Nephron (organoid): Measurements from ENCODE around the gene SAMM50.

Source experiments
- H3K27ac Mint-ChIP-seq, 3 experiments: 2 replicates each; pipeline ENCODE4 v1.8.0; 2020; ENCODE audit warnings: mixed read lengths in 3 of 3, mild to moderate bottlenecking in 2 of 3, moderate library complexity in 1 of 3
- H3K27me3 Mint-ChIP-seq: 2 replicates; pipeline ENCODE4 v1.8.0; 2021; ENCODE audit warnings: low read depth, mild to moderate bottlenecking, moderate library complexity, mixed read lengths
- H3K36me3 Mint-ChIP-seq: 2 replicates; pipeline ENCODE4 v1.8.0; 2020; ENCODE audit warnings: low read depth, mixed read lengths
- H3K4me1 Mint-ChIP-seq: 2 replicates; pipeline ENCODE4 v1.8.0; 2020; ENCODE audit warnings: mixed read lengths
- H3K4me3 Mint-ChIP-seq, 3 experiments: 2 replicates each; pipeline ENCODE4 v1.8.0; 2020; ENCODE audit warnings: mild to moderate bottlenecking in 3 of 3, mixed read lengths in 3 of 3, moderate library complexity in 2 of 3
- H3K9me3 Mint-ChIP-seq: 2 replicates; pipeline ENCODE4 v1.8.0; 2020; ENCODE audit warnings: mixed read lengths
- TF ChIP-seq, protein P1 (sequence below), 3 experiments: fragments of 200-600 bp; sonication (generic); IDR thresholded peaks; one replicate each; pipeline ENCODE4 v1.5.0; 2021; ENCODE audit warnings: antibody characterized with exemption in 3 of 3; ENCODE audit not compliant: unreplicated experiment in 3 of 3

The SAMM50 gene

DNA sequence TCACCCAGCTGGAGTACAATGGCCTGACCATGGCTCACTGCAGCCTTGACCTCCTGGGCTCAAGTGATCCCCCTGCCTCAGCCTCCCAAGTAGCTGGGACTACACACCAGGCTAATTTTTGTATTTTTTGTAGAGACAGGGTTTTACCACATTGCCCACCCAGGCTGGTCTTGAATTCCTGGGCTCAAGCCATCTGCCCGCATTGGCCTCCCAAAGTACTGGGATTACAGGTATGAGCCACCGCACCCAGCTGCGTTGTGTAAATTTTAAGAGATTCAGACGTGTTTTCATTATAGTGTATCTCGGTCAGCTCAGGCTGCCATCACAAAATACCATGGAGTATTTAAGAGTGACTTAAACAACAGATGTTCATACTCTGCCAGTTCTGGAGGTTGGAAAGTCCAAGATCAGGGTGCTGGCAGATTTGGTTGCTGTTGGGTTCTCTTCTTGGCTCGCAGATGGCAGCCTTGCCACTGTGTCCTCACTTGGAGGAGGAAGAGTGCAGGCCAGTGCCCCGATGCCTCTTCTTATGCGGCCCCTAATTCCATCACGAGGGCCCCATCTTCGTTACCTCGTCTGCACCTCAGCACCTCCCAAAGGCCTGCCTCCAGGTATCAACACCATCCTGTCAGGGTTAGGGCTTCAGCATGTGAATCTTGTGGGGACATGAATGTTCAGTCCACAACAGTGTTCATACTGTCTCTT is 36.2 kb downstream of the SAMM50 start:
- Mint-ChIP-seq H3K4me3 (no peak overlapping the region), H3K27me3 (peaks cover 2% of the 10 kb centered on the region), H3K4me1 (peaks cover 31% of the 10 kb centered on the region), H3K36me3 (peaks cover 76% of the 10 kb centered on the region), H3K9me3 (no peaks in the 10 kb centered on the region), H3K27ac (no peak overlapping the region)
- TF ChIP-seq, protein P1, sequence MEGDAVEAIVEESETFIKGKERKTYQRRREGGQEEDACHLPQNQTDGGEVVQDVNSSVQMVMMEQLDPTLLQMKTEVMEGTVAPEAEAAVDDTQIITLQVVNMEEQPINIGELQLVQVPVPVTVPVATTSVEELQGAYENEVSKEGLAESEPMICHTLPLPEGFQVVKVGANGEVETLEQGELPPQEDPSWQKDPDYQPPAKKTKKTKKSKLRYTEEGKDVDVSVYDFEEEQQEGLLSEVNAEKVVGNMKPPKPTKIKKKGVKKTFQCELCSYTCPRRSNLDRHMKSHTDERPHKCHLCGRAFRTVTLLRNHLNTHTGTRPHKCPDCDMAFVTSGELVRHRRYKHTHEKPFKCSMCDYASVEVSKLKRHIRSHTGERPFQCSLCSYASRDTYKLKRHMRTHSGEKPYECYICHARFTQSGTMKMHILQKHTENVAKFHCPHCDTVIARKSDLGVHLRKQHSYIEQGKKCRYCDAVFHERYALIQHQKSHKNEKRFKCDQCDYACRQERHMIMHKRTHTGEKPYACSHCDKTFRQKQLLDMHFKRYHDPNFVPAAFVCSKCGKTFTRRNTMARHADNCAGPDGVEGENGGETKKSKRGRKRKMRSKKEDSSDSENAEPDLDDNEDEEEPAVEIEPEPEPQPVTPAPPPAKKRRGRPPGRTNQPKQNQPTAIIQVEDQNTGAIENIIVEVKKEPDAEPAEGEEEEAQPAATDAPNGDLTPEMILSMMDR (IDR thresholded peaks at IDR 0.05; ENCODE audit: unreplicated experiment in 3 of 3): no peak

DNA sequence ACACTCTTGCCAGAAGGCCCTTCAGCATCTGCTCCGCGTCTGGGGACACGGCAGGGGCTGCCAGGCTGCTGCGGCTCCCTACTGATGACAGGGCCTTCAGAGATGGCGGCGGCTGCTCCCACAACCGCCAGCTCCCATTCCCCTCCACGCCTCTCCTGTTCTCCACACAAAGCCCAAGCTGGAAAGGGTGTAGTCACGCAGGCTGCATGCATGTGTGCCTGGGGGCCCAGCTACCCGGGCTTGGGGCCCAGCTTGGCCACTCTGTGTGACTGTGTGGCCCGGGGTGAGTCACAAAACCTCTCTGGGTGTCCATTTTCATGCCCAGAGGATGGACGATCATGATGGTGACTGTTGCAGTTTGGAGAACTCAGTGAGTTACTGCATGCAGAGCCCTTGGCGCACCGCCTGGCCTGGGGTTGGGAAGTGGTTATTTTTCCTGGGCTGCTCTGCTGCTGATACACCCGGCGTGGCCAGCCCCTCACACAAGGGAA is 37.1 kb downstream of the SAMM50 start:
- no peak overlapping the region for H3K4me3 Mint-ChIP-seq
- peaks cover 6% of the 10 kb centered on the region for H3K27me3 Mint-ChIP-seq
- peaks cover 31% of the 10 kb centered on the region for H3K4me1 Mint-ChIP-seq
- peaks cover 73% of the 10 kb centered on the region for H3K36me3 Mint-ChIP-seq
- no peaks in the 10 kb centered on the region for H3K9me3 Mint-ChIP-seq
- H3K27ac Mint-ChIP-seq: no peak overlapping the region
- TF ChIP-seq, protein P1 (IDR thresholded peaks at IDR 0.05; ENCODE audit: unreplicated experiment in 3 of 3): no peak

DNA sequence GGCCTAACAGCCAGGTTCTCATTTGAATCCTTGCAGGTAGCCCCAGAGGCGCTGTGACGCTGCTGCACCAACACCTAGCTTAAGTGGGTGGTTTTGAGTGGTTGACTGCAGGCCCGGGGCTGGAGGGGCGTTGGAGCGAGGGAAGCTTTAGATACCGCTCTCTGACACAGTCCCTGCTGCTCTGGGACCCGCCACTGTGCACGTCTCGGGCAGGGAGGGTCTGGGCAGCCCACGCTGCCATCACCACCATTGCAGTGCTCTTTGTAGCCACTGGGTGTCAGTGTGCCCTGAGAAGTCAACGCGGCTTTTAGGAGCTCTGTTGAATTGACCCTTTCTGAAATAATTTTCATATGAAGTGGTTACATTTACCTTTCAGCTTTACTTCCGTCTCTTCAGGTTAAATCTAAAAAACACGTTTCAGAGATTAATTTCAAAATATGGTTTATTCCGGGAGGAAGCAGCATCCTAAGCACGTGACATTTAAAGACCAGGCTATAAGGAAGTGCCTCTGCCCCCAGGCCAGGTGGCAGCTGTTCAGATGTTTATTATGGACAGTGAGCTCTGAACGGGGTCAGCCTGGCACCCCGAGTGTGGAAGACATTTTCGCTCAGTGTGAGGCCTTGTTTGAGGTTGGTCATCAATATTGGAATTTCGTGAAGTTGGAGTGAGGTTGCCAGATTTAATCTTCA is 38.0 kb downstream of the SAMM50 start:
- H3K27ac Mint-ChIP-seq: no peak overlapping the region
- no peak overlapping the region for H3K4me3 Mint-ChIP-seq
- peaks cover 75% of the 10 kb centered on the region for H3K36me3 Mint-ChIP-seq
- H3K27me3 Mint-ChIP-seq: peaks cover 6% of the 10 kb centered on the region
- H3K4me1 Mint-ChIP-seq: peaks cover 27% of the 10 kb centered on the region
- TF ChIP-seq, protein P1 (IDR thresholded peaks at IDR 0.05; ENCODE audit: unreplicated experiment in 3 of 3): peak; percentile 95 to 97 (median 96)
- H3K9me3 Mint-ChIP-seq: no peaks in the 10 kb centered on the region

DNA sequence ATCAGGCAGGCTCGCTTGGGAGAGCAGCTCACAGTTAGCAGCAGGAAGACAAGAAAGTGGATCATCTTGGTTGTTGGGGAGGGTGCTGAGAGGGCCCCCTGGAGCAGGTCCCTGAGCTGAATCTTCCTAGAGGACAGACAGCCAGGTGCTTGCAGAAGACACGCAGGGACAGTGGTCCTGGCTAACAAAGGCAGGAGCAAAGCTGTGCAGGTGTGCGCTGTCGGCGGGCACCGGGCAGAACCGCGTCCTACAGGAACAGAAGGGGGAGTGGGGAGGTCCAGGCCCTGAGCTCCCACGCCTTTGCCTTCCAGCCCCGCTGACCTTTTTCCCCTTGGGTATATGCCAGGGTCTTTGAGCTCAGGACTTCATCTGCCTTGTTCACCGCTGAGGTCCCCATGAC is 38.8 kb downstream of the SAMM50 start:
- TF ChIP-seq, protein P1 (IDR thresholded peaks at IDR 0.05; ENCODE audit: unreplicated experiment in 3 of 3): no peak
- peaks cover 76% of the 10 kb centered on the region for H3K36me3 Mint-ChIP-seq
- H3K4me1 Mint-ChIP-seq: peaks cover 28% of the 10 kb centered on the region
- no peak overlapping the region for H3K27ac Mint-ChIP-seq
- H3K9me3 Mint-ChIP-seq: no peaks in the 10 kb centered on the region
- H3K4me3 Mint-ChIP-seq: no peak overlapping the region
- H3K27me3 Mint-ChIP-seq: peaks cover 6% of the 10 kb centered on the region

DNA sequence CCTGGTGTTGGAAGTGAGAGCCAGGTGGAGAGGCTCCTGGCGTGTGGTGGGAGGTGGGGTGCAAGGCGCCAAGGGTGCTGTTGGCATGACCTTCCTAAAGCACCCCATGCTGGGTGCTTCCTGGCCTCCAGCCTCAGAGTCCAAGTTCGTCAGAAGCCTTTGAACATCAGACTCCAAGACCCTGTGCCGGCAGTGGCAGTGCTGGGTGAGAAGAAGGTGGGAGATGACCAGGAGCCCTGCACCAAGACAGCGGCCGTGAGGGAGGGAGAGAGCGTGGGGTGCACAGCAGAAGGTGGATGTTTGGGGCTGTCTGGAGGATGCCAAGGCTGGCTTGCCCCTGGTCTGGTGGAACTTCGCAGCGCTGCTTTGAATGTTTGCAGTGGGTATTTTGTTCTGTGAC is 39.2 kb downstream of the SAMM50 start:
- Mint-ChIP-seq H3K27me3 (peaks cover 6% of the 10 kb centered on the region), H3K4me3 (no peak overlapping the region), H3K27ac (no peak overlapping the region), H3K9me3 (no peaks in the 10 kb centered on the region), H3K4me1 (peaks cover 32% of the 10 kb centered on the region), H3K36me3 (peaks cover 78% of the 10 kb centered on the region)
- TF ChIP-seq, protein P1 (IDR thresholded peaks at IDR 0.05; ENCODE audit: unreplicated experiment in 3 of 3): no peak
